ENCODE data around the gene UQCRQ.

The UQCRQ gene

GRCh38 chr5:132871459-132872284 is 5.2 kb downstream of the UQCRQ start:
- DNase-seq (ENCODE audit: low read depth) = no peak

GRCh38 chr5:132872788-132873118 is 6.3 kb downstream of the UQCRQ start:
- DNase-seq (ENCODE audit: low read depth) = no peak

GRCh38 chr5:132873119-132873929 is 6.9 kb downstream of the UQCRQ start, which contains the start of gene LEAP2:
Gene LEAP2 (plus strand): TSS chr5:132873668. CDS start chr5:132873695, 27 bp downstream.
- DNase-seq (ENCODE audit: low read depth) = no peak

GRCh38 chr5:132873930-132874271 is 7.5 kb downstream of the UQCRQ start:
- no peak for DNase-seq (ENCODE audit: low read depth)

- DNase-seq (ENCODE audit: low read depth) = no peak
Observed at GRCh38 chr5:132876020-132876759, 9.7 kb downstream of the UQCRQ start.

GRCh38 chr5:132877466-132877865 is 11.0 kb downstream of the UQCRQ start:
- no peak for DNase-seq (ENCODE audit: low read depth)

- no peak for DNase-seq (ENCODE audit: low read depth)
Observed at GRCh38 chr5:132877938-132878337, 11.5 kb downstream of the UQCRQ start.

- DNase-seq (ENCODE audit: low read depth) = no peak
Observed at GRCh38 chr5:132883261-132883834, 16.9 kb downstream of the UQCRQ start.

GRCh38 chr5:132884548-132884947 is 18.1 kb downstream of the UQCRQ start:
- DNase-seq (ENCODE audit: low read depth) = no peak

GRCh38 chr5:132886064-132886823 is 19.8 kb downstream of the UQCRQ start:
- no peak for DNase-seq (ENCODE audit: low read depth)

GRCh38 chr5:132887283-132887682 is 20.8 kb downstream of the UQCRQ start:
- no peak for DNase-seq (ENCODE audit: low read depth)

- DNase-seq (ENCODE audit: low read depth) = no peak
Observed at GRCh38 chr5:132889501-132889900, 23.1 kb downstream of the UQCRQ start.

- no peak for DNase-seq (ENCODE audit: low read depth)
Observed at GRCh38 chr5:132890817-132891216, 24.4 kb downstream of the UQCRQ start.

GRCh38 chr5:132895719-132896305 is 29.4 kb downstream of the UQCRQ start:
- DNase-seq (ENCODE audit: low read depth) = no peak

GRCh38 chr5:132896685-132897084 is 30.2 kb downstream of the UQCRQ start:
- no peak for DNase-seq (ENCODE audit: low read depth)

- no peak for DNase-seq (ENCODE audit: low read depth)
Observed at GRCh38 chr5:132898094-132898493, 31.7 kb downstream of the UQCRQ start.

- no peak for DNase-seq (ENCODE audit: low read depth)
Observed at GRCh38 chr5:132901036-132901435, 34.6 kb downstream of the UQCRQ start.

GRCh38 chr5:132901730-132902129 is 35.3 kb downstream of the UQCRQ start:
- DNase-seq (ENCODE audit: low read depth) = no peak

- DNase-seq (ENCODE audit: low read depth) = no peak
Observed at GRCh38 chr5:132905938-132906337, 39.5 kb downstream of the UQCRQ start.

- no peak for DNase-seq (ENCODE audit: low read depth)
Observed at GRCh38 chr5:132907161-132907560, 40.7 kb downstream of the UQCRQ start.

- DNase-seq (ENCODE audit: low read depth) = no peak
Observed at GRCh38 chr5:132909702-132910101, 43.3 kb downstream of the UQCRQ start.

All from activated T-helper 9 cell treated with anti-CD3 and anti-CD28 coated beads, Interleukin-2, amount 50 U/mL, for 16 hours (primary cell).